PC-3 (cell line): Measurements from ENCODE around the gene CALN1. TPM values are rescaled to one million over a fixed set of nuclear protein-coding genes. Genes with fewer than 3 reads are reported as not detected.

Experiments used
- ATAC-seq: fragments of 200-7000 bp; cut with Tn5 transposase; 2 replicates; pipeline ENCODE4 v1.9.1; 2020; ENCODE audit warnings: mild to moderate bottlenecking, moderate library complexity
- BruUV-seq: library from RNA; stranded (reverse); fragments of 400-500 nt; replicated peaks from 2 replicates; lab custom pipeline; 2021; lab: Mats Ljungman, UMichigan
- CTCF ChIA-PET: fragments of 300-600 bp; sonication (Branson Sonifier 250); formaldehyde crosslinking; loops from one replicate; lab custom pipeline; 2022; ENCODE audit warnings: antibody characterized with exemption; lab: Charles Lee
- POLR2A ChIA-PET: fragments of 300-600 bp; sonication (Branson Sonifier 250); formaldehyde crosslinking; loops from one replicate; lab custom pipeline; 2022; ENCODE audit warnings: antibody characterized with exemption; ENCODE audit not compliant: unreplicated experiment; lab: Charles Lee
- DNase-seq: peaks from one replicate; pipeline ENCODE4 v3.0.0-alpha.2; 2015
- H2AFZ ChIP-seq: fragments of 300-600 bp; sonication (generic); 2 replicates; pipeline ENCODE4 v1.6.0; 2016; ENCODE audit warnings: antibody characterized with exemption, low read length
- H3F3A ChIP-seq: fragments of 300-600 bp; sonication (generic); one replicate; pipeline ENCODE4 v1.6.0; 2017; ENCODE audit warnings: antibody characterized with exemption, low read length, control low read depth, mild to moderate bottlenecking; ENCODE audit not compliant: unreplicated experiment
- H3K27ac ChIP-seq: fragments of 300-600 bp; sonication (generic); 2 replicates; pipeline ENCODE4 v1.5.1; 2016; ENCODE audit warnings: mild to moderate bottlenecking, low read length
- H3K27me3 ChIP-seq: fragments of 300-600 bp; sonication (generic); 2 replicates; pipeline ENCODE4 v1.6.1; 2016; ENCODE audit warnings: low read length, mixed read lengths
- H3K36me3 ChIP-seq: fragments of 300-600 bp; sonication (generic); 2 replicates; pipeline ENCODE4 v1.6.1; 2016; ENCODE audit warnings: low read depth, mixed run types, low read length, mixed read lengths
- H3K4me1 ChIP-seq: fragments of 300-600 bp; sonication (generic); 2 replicates; pipeline ENCODE4 v1.5.1; 2016; ENCODE audit warnings: low read length; ENCODE audit not compliant: insufficient read depth
- H3K4me2 ChIP-seq: fragments of 300-600 bp; sonication (generic); 2 replicates; pipeline ENCODE4 v1.6.0; 2016; ENCODE audit warnings: low read length
- H3K4me3 ChIP-seq: fragments of 300-600 bp; sonication (generic); 2 replicates; pipeline ENCODE4 v1.5.1; 2016; ENCODE audit warnings: mild to moderate bottlenecking, low read length, mixed read lengths
- H3K79me2 ChIP-seq: fragments of 300-600 bp; sonication (generic); 2 replicates; pipeline ENCODE4 v1.6.1; 2017; ENCODE audit warnings: low read length, mixed read lengths
- H3K9ac ChIP-seq: fragments of 300-600 bp; sonication (generic); 2 replicates; pipeline ENCODE4 v1.6.0; 2016; ENCODE audit warnings: mild to moderate bottlenecking, low read length
- H3K9me2 ChIP-seq: fragments of 300-600 bp; sonication (generic); replicated peaks from 2 replicates; pipeline ENCODE4 v1.6.1; 2016; ENCODE audit warnings: mixed run types, low read length, mixed read lengths
- H3K9me3 ChIP-seq: fragments of 300-600 bp; sonication (generic); 2 replicates; pipeline ENCODE4 v1.6.1; 2016; ENCODE audit warnings: low read length, mixed read lengths
- H4K20me1 ChIP-seq: fragments of 300-600 bp; sonication (generic); 2 replicates; pipeline ENCODE4 v1.6.1; 2016; ENCODE audit warnings: low read length, mixed read lengths
- EZH2 ChIP-seq: fragments of 300-600 bp; sonication (generic); IDR thresholded peaks from one replicate; pipeline ENCODE4 v1.6.1; 2017; ENCODE audit warnings: antibody characterized with exemption, mild to moderate bottlenecking, low read length; ENCODE audit not compliant: unreplicated experiment
- EZH2phosphoT487 ChIP-seq: fragments of 300-600 bp; sonication (generic); IDR thresholded peaks from 2 replicates; pipeline ENCODE4 v1.6.1; 2018; ENCODE audit warnings: mild to moderate bottlenecking, antibody characterized with exemption, low read length, borderline replicate concordance
- intact Hi-C: fragments of 100-400 bp; cut with micrococcal nuclease; formaldehyde crosslinking; loops from 2 replicates; pipeline ENCODE4 v1.9.0; 2023
- total RNA-seq: library from RNA; depleted of rRNA; stranded (reverse); fragments of >200 nt; gene quantifications from 2 replicates; pipeline ENCODE4 v1.2.3, GENCODE V29; 2014
- TF ChIP-seq, protein P1 (sequence below): fragments of 300-600 bp; sonication (generic); conservative IDR thresholded peaks from 2 replicates; pipeline ENCODE4 v1.5.1; 2017; ENCODE audit warnings: antibody characterized with exemption, low read depth, mild to moderate bottlenecking, low read length

CALN1 gene
- total RNA-seq, 1 experiment from 2014 or later: not detected

DNA sequence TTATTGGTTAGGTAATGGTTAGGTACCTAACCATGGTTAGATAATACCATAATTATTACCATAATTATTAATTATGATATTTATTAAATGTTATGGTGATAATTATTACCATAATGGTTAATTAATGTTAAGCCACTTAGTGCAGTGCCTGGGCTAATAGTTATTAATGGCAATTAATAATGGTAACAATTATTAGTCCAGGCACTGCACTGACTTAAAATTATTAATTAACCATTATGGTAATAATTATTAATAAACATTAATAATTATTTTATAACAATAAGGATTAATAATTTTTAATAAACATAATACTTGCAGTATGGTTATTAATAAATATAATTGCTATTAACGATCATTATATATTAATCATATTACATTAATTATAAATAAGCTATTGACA lies 604.0 kb downstream of the CALN1 start:
- POLR2A ChIA-PET: no interaction called here
- Histone ChIP-seq H3F3A (no peaks in the 10 kb centered on the region), H3K4me2 (no peak overlapping the region), H3K4me1 (no peaks in the 10 kb centered on the region), H3K9ac (no peak overlapping the region), H3K36me3 (no peaks in the 10 kb centered on the region), H4K20me1 (no peaks in the 10 kb centered on the region), H3K27ac (no peak overlapping the region), H2AFZ (no peak overlapping the region), H3K79me2 (no peaks in the 10 kb centered on the region), H3K9me3 (no peaks in the 10 kb centered on the region), H3K27me3 (no peaks in the 10 kb centered on the region), H3K4me3 (no peak overlapping the region), H3K9me2 (no peaks in the 10 kb centered on the region)
- TF ChIP-seq EZH2phosphoT487 (no peak), EZH2 (no peak)
- TF ChIP-seq, protein P1, sequence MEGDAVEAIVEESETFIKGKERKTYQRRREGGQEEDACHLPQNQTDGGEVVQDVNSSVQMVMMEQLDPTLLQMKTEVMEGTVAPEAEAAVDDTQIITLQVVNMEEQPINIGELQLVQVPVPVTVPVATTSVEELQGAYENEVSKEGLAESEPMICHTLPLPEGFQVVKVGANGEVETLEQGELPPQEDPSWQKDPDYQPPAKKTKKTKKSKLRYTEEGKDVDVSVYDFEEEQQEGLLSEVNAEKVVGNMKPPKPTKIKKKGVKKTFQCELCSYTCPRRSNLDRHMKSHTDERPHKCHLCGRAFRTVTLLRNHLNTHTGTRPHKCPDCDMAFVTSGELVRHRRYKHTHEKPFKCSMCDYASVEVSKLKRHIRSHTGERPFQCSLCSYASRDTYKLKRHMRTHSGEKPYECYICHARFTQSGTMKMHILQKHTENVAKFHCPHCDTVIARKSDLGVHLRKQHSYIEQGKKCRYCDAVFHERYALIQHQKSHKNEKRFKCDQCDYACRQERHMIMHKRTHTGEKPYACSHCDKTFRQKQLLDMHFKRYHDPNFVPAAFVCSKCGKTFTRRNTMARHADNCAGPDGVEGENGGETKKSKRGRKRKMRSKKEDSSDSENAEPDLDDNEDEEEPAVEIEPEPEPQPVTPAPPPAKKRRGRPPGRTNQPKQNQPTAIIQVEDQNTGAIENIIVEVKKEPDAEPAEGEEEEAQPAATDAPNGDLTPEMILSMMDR: no peak
- ATAC-seq (no peak), DNase-seq (no peak)
- intact Hi-C loops: no loop called here
- no TSS peak for BruUV-seq
- CTCF ChIA-PET: no interaction called here

DNA sequence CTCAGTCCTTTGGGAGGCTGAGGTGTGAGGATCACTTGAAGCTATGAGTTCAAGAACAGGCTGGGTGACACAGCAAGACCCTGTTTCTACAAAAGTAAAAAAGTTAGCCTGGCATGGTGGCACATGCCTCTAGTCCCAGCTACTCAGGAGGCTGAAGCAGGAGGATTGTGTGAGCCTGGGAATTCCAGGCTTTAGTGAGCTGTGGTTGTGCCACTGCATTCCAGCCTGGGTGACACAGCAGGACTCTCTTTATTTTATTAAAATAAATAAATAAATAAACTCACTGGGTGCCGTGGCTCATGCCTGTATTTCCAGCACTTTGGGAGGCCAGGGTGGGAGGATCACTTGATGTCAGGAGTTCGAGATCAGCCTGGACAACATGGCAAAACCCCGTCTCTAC lies 607.9 kb downstream of the CALN1 start:
- H3K9me2 ChIP-seq: no peaks in the 10 kb centered on the region
- H3K4me2 ChIP-seq: no peak overlapping the region
- H3K79me2 ChIP-seq: no peaks in the 10 kb centered on the region
- POLR2A ChIA-PET: no interaction called here
- H3K4me1 ChIP-seq: no peaks in the 10 kb centered on the region
- no peak overlapping the region for H3K4me3 ChIP-seq
- no peak overlapping the region for H3K27ac ChIP-seq
- H4K20me1 ChIP-seq: no peaks in the 10 kb centered on the region
- BruUV-seq: no TSS peak
- no peak overlapping the region for H3K9ac ChIP-seq
- CTCF ChIA-PET: no interaction called here
- H3K27me3 ChIP-seq: no peaks in the 10 kb centered on the region
- no peaks in the 10 kb centered on the region for H3K9me3 ChIP-seq
- TF ChIP-seq EZH2phosphoT487 (no peak), EZH2 (no peak)
- TF ChIP-seq, protein P1: no peak
- intact Hi-C loops: no loop called here
- H3K36me3 ChIP-seq: no peaks in the 10 kb centered on the region
- ATAC-seq: no peak
- no peaks in the 10 kb centered on the region for H3F3A ChIP-seq
- DNase-seq: no peak
- H2AFZ ChIP-seq: no peak overlapping the region

DNA sequence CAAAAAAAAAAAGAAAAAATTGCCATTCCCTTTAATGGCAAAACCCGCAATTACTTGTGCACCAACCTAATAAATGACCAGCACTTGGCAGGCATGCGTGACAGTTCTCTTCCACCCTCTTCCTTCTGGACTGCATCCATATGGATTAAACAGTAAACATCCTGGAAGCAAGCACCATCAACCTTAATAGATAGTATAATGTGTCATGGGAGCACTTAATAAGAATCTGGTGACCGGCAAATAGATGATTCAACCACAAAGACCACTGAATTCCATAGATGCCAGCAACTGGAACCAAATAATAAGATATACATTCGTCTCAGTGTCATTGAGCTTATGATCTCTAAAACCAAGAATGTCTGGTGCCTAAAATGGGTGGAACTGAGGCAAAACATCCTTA lies 610.2 kb downstream of the CALN1 start:
- BruUV-seq: no TSS peak
- H3K4me3 ChIP-seq: no peak overlapping the region
- no peaks in the 10 kb centered on the region for H3F3A ChIP-seq
- H3K27me3 ChIP-seq: no peaks in the 10 kb centered on the region
- ChIA-PET CTCF (no interaction called here), POLR2A (no interaction called here)
- DNase-seq: no peak
- no peaks in the 10 kb centered on the region for H3K9me2 ChIP-seq
- H3K27ac ChIP-seq: no peak overlapping the region
- H4K20me1 ChIP-seq: no peaks in the 10 kb centered on the region
- H3K4me2 ChIP-seq: no peak overlapping the region
- no peak overlapping the region for H2AFZ ChIP-seq
- no peak overlapping the region for H3K9ac ChIP-seq
- ATAC-seq: no peak
- H3K36me3 ChIP-seq: no peaks in the 10 kb centered on the region
- TF ChIP-seq EZH2phosphoT487 (no peak), EZH2 (no peak)
- TF ChIP-seq, protein P1: no peak
- H3K4me1 ChIP-seq: no peaks in the 10 kb centered on the region
- no peaks in the 10 kb centered on the region for H3K9me3 ChIP-seq
- intact Hi-C loops: no loop called here
- H3K79me2 ChIP-seq: no peaks in the 10 kb centered on the region
